H1 (cell line): Measurements from ENCODE around the gene ARHGEF5.

Source experiments
- HDAC2 ChIP-seq, 2 experiments: fragments of 300-600 bp in 1 of 2; sonication (generic) in 1 of 2; IDR thresholded peaks; 2 replicates each; pipeline ENCODE4 v1.6.1; 2011 to 2012; ENCODE audit warnings: low read depth in 2 of 2, low read length in 2 of 2, mild to moderate bottlenecking in 2 of 2, moderate library complexity in 2 of 2, borderline replicate concordance in 1 of 2, inconsistent platforms in 1 of 2
- JUN ChIP-seq: IDR thresholded peaks from 2 replicates; pipeline ENCODE4 v1.6.1; 2011; ENCODE audit warnings: low read depth, mild to moderate bottlenecking, improper control_type of control experiment, low read length
- SAP30 ChIP-seq: fragments of 300-600 bp; sonication (generic); IDR thresholded peaks from 2 replicates; pipeline ENCODE4 v1.7.1; 2012; ENCODE audit warnings: low read length, moderate library complexity, mild to moderate bottlenecking, inconsistent platforms; ENCODE audit not compliant: insufficient read depth, insufficient replicate concordance
- ZNF274 ChIP-seq: IDR thresholded peaks from 2 replicates; pipeline ENCODE4 v1.7.0; 2012; ENCODE audit warnings: low read length, borderline replicate concordance; ENCODE audit errors: extremely low read depth
- TF ChIP-seq, protein P1 (sequence below), 3 experiments: IDR thresholded peaks; 1 replicate in 2 of 3; 2 replicates in 1 of 3; pipeline versions ENCODE4 v1.5.1 to v1.6.1; 2011; ENCODE audit warnings: low read length in 3 of 3, mild to moderate bottlenecking in 3 of 3, inconsistent platforms in 2 of 3, low read depth in 1 of 3, moderate library complexity in 1 of 3; ENCODE audit not compliant: insufficient read depth in 1 of 3; ENCODE audit errors: control extremely low read depth in 1 of 3

- TF ChIP-seq ZNF274, result no peak
- TF ChIP-seq SAP30, result no peak
- TF ChIP-seq JUN, result no peak
- TF ChIP-seq, protein P1, sequence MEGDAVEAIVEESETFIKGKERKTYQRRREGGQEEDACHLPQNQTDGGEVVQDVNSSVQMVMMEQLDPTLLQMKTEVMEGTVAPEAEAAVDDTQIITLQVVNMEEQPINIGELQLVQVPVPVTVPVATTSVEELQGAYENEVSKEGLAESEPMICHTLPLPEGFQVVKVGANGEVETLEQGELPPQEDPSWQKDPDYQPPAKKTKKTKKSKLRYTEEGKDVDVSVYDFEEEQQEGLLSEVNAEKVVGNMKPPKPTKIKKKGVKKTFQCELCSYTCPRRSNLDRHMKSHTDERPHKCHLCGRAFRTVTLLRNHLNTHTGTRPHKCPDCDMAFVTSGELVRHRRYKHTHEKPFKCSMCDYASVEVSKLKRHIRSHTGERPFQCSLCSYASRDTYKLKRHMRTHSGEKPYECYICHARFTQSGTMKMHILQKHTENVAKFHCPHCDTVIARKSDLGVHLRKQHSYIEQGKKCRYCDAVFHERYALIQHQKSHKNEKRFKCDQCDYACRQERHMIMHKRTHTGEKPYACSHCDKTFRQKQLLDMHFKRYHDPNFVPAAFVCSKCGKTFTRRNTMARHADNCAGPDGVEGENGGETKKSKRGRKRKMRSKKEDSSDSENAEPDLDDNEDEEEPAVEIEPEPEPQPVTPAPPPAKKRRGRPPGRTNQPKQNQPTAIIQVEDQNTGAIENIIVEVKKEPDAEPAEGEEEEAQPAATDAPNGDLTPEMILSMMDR (IDR thresholded peaks at IDR 0.05; ENCODE audit: control extremely low read depth in 1 of 3, insufficient read depth in 1 of 3, low read depth in 1 of 3, low read length in 3 of 3), result no peak
- no peak for TF ChIP-seq HDAC2 (IDR thresholded peaks at IDR 0.05; ENCODE audit: borderline replicate concordance in 1 of 2, low read depth in 2 of 2, low read length in 2 of 2)
These were observed 47.9 kb downstream of the ARHGEF5 start for GRCh38 chr7:144403102-144403501.
